ENCODE results near the gene QKI.

DNA sequence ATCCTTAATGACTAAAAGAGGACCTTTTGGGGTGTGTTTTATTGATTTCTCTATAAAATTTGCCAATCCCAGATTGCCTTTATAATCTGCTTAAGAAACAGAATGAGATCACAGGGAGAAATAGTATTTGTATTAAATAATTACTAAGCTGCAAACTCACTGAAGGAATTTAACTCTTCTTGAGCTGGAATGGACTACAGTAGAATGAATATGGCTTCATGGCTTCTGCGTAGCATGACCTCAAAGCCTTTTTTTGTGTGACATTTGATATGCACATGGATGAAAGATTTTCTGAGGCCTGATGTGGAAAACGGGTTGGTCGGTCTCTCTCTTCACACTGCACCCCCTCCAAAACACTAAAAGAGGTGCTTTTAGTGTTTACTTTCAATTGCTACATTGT lies 115.9 kb downstream of the QKI start:
- TF ChIP-seq, protein P1, sequence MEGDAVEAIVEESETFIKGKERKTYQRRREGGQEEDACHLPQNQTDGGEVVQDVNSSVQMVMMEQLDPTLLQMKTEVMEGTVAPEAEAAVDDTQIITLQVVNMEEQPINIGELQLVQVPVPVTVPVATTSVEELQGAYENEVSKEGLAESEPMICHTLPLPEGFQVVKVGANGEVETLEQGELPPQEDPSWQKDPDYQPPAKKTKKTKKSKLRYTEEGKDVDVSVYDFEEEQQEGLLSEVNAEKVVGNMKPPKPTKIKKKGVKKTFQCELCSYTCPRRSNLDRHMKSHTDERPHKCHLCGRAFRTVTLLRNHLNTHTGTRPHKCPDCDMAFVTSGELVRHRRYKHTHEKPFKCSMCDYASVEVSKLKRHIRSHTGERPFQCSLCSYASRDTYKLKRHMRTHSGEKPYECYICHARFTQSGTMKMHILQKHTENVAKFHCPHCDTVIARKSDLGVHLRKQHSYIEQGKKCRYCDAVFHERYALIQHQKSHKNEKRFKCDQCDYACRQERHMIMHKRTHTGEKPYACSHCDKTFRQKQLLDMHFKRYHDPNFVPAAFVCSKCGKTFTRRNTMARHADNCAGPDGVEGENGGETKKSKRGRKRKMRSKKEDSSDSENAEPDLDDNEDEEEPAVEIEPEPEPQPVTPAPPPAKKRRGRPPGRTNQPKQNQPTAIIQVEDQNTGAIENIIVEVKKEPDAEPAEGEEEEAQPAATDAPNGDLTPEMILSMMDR (IDR thresholded peaks at IDR 0.05), result no peak
- TF ChIP-seq POLR2A (IDR thresholded peaks at IDR 0.05), result no peak
